Measurements from ENCODE around the gene TTI1.

- TF ChIP-seq CTCF (IDR thresholded peaks at IDR 0.05) = no peak
- no peak for TF ChIP-seq YY1 (IDR thresholded peaks at IDR 0.05; ENCODE audit: low read depth)
These were observed 55.9 kb downstream of the TTI1 start for GRCh38 chr20:37977338-37977737.
